Activated CD8-positive, alpha-beta memory T cell treated with anti-CD3 and anti-CD28 coated beads for 36 hours (primary cell): ENCODE measurements around the gene SRGAP1. TPM values are rescaled to one million over a fixed set of nuclear protein-coding genes. Genes with fewer than 3 reads are reported as not detected.

Source experiments
- CTCF ChIA-PET: fragments of 350-600 bp; sonication (Branson Sonifier 250); formaldehyde crosslinking; loops from one replicate; lab custom pipeline; 2021; ENCODE audit warnings: antibody characterized with exemption; lab: Charles Lee
- POLR2A ChIA-PET: fragments of 350-600 bp; sonication (Branson Sonifier 250); formaldehyde crosslinking; loops from one replicate; lab custom pipeline; 2021; ENCODE audit warnings: antibody characterized with exemption; lab: Charles Lee
- total RNA-seq, 2 experiments: library from RNA; stranded (reverse); gene quantifications; one replicate each; pipeline ENCODE4 v1.2.3, GENCODE V29; 2021

Gene SRGAP1
- total RNA-seq, 2 experiments from 2014 or later: 0.46 to 0.69 TPM

DNA sequence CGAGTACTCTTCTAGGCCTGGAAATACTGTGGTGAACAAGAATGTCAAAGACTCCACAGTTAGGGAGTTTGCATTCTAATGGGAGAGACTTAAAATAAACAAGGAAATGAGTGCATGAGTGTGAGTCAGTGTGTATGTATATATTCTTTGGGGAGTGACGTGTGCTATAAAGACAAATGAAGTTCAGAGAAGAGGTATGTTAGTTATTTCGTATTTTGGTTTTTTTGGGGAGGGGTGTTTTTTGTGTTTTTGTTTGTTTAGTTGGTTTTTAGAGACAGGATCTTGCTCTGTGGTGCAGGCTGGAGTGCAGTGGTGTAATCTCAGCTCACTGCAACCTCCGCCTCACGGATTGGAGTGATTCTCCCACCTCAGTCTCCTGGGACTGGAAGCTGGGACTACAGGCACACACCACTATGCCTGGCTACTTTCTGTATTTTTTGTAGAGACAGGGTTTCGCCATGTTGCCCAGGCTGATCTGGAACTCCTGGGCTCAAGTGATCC is 74.3 kb downstream of the SRGAP1 start:
- CTCF ChIA-PET: no interaction called here
- POLR2A ChIA-PET: no interaction called here

DNA sequence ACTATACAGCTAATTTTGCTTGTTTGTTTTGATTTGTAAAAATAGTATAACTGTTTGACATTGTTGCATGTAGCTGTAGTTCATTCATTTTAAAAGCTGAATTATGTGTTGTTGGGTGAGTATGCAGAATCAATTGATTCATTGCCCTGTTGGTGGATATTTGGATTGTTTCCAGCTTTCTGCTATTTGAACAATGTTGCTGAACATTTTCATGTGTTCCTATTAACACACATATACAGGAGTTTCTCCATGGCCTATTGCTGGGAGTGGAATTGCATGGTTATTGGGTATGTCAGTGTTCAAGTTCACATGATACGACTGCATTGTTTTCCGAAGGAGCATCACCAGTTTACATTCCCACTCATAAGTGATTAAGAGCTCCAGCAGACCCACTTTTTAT is 75.3 kb downstream of the SRGAP1 start:
- CTCF ChIA-PET: no interaction called here
- POLR2A ChIA-PET: no interaction called here

DNA sequence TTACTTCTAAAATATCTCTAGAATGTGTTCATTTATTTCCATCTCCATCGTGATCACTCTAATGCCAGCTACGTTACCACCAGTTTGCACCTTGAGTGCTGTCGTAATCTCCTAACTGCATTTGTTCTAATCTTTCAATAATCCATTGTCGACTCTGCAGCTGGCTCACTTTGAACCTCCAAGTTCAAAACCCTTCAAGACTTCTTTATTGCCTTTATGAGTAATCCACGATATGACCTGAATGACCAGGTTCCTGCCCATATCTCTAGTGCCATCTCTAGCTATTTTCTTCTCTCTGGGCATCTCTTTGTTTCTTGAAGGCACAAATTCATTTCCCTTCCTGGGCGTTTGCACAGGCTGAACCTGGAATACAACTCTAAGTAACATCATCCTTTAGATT is 76.7 kb downstream of the SRGAP1 start:
- POLR2A ChIA-PET: no interaction called here
- CTCF ChIA-PET: no interaction called here

DNA sequence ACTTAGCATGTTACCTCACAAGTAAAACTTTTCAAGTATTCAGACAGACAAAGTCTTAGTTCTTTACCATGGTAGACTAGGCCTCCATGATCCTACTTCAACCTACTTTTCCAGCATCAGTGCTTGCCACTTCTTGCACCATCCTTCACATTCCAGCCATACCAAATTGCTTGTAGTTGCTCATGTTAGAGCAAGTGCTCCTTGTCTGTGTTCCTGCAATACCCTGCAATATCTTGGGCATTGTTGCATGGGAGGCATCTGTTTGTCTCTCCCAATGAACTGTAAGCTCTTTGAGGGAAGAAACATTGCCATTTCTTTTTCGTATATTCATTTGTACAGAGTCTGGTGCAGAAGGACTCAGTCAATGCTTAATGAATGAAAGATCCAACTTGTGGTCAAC is 78.0 kb downstream of the SRGAP1 start:
- POLR2A ChIA-PET: no interaction called here
- CTCF ChIA-PET: no interaction called here

DNA sequence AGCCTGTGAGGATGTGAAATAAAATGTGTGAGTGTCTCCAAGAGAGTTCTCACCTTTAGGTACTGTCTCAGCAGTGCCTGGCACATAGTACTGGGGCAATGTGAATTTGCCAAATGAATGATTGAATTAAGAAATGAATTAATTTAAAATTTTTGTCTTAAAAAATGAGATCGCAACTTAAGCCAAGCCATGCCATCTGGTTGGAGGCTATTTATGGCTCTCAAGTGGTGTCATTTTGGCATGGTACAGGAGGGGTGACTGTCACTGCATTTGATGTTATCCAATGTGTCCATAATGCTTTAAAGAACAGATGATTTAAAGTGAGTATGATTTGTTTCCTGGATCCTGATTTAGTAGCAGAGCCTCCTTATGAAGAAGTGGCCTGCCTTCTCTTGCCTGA is 80.3 kb downstream of the SRGAP1 start:
- POLR2A ChIA-PET: no interaction called here
- CTCF ChIA-PET: no interaction called here

DNA sequence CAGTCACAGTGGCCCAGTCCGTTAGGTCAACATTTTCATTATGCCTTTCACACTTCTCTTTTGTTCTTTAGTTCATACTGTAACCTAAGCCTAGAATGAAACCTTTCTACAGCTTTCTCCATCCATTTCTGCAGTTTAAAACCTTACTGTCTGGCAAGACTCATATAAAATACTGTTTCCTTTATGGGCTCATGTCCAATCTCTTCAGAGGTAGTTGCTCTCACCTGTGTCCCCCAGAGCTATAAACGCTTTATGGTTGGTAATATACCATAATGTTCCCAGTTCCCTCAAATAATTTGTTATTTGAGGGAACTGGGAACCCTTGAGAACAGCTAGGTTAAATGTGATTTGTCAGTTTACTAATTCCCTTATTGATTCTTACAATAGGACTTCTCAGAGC is 83.0 kb downstream of the SRGAP1 start:
- ChIA-PET CTCF (no interaction called here), POLR2A (no interaction called here)

DNA sequence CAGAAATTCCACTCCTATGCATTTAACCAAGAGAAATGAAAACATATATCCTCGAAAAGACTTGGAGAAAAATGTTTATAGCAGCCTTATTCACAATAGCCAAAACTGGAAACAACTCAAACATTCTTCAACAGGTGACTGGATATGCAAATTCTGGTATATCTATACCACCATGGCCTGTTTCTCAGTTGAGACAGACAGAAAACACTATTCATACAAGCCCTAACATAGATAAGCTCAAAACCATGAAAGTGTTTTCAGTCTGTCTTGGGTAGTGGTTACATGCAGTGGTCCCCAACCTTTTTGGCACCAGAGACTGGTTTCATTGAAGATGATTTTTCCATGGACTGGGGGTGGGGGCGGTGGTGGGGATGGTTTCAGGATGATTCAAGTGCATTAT is 83.8 kb downstream of the SRGAP1 start:
- ChIA-PET POLR2A (no interaction called here), CTCF (no interaction called here)

DNA sequence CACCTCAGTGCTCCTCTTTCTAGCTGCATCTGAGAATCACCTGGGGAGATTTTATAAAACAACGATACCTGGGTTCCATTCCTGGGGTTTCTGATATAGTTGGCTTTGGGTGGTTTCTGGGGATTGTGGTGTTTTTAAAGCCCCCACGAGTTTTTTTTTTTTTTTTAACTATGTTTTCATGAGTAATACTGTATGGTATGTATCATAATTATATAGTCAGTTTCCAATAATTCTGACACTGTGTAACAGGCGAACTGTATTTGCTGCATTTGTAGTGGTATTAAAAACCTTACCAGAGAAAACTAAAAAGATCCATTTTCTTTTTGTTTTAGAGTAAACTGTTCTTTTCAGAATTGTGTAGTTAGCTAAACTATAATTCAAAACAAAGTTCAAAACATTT is 84.9 kb downstream of the SRGAP1 start:
- ChIA-PET POLR2A (no interaction called here), CTCF (no interaction called here)

DNA sequence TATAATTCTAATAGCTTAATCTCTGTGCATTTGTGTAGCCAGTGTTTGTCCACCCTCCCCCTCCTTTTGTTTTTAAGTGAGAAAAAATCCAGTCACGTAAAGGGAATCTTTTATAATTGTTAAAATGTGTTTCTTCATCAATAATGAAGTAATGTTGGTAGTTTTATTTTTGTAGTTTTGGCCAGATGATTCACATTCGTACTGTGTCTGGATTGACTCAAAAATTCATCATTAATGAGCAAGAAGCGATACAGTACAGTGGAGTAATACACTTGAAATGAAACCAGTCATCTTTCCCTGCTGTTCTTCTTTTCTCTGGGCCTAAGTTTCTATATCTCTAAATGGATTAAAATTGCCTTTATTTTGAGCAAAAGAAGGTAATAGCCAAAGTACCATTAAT is 86.5 kb downstream of the SRGAP1 start:
- POLR2A ChIA-PET: no interaction called here
- CTCF ChIA-PET: no interaction called here

DNA sequence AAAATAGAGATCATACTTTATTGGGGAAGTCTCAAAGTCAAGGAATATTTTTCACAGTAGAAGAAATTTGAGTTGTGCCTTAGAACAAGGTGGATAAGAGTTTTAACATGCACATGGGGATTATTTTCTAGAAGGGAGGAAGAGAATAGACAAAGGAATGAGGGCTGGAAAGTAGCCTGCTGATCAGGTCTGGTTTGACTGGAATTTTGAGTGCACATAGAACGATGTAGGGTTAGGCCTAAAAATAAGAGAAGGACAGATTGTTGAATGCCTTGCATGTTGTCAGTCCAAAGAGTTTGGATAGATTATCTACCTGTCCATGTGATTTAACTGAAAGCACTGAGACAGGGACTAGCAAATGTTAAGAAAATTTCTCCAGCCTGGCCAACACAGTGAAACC is 87.2 kb downstream of the SRGAP1 start:
- POLR2A ChIA-PET: no interaction called here
- CTCF ChIA-PET: no interaction called here

DNA sequence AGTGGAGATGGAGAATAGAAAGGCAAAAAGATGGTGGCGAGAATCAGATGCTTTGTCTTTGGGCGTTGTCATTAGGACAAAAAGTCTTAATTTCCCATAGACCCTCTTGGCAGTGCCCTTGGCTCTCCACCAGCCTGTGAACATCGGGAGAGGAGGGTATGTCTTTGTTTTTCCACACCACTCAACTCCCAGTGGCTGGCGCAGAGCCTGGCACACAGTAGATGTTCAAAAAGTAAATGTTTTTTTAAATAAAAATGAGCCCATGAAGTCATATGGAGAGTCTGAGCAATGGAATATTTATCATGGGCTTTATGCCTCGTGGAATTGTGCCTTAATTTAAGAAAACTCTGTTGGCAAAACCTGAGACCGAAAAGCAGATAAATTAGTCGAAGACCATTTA is 90.4 kb downstream of the SRGAP1 start:
- ChIA-PET POLR2A (no interaction called here), CTCF (no interaction called here)

DNA sequence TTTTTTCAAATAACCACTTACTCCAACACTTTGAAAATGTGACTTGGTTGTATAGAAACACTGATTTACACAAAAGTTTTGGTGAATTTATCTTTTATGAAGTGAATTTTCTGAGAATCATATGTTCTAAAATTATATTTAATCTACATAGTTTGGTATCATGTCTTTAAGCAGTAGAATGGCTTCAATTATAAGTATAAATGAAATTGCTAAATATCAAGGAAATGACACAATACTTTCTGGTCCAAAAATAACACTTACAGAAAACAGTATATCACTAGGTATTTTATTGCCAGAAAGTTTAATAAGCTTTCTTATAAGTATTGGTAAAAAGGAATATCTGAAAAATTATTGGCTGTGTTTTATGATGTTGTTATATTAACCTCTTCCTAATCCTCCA is 90.9 kb downstream of the SRGAP1 start:
- POLR2A ChIA-PET: no interaction called here
- CTCF ChIA-PET: no interaction called here

DNA sequence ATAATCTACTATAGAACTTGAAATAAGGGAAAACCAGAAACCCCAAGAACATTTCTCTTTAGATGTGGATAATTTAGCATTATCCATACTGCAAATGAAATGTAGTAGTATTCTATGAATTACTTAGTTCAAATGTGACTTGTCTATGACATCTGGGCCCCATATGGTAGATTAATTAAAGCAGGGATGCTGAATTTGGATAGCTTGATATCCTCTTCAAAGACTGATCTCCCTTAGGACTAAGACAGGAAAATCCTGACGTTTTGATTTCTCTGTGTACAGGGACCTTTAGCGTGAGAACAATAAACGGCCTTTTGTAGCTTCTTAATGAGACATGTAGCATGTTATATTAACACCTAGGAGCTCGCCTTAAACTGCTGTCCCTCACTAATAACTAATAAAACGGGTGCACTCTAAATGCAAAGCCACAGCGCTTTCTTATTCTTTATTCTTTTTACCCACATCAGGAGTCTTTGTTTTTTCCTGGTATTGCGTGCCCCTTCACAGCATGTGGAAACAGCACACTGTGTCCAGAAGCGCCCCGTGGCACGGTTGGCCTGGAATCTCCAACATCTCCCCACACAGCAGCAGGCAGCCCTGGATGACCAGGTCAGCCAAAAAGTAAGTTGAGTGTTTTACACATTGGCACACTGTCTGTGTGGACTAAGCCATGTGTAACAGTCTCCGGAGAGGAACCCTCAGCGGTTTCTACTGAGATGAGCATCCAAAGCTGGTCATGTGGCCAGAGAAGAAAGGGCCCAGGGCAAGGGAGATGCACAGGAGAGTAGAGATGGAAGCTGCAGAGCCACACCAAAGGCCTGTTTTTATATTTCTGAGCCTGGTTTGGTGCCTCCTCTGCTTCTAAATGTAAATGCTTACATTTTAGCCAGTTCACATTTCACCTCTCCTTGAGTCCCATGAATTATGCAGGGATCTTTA is 93.1 kb downstream of the SRGAP1 start:
- ChIA-PET POLR2A (no interaction called here), CTCF (no interaction called here)

DNA sequence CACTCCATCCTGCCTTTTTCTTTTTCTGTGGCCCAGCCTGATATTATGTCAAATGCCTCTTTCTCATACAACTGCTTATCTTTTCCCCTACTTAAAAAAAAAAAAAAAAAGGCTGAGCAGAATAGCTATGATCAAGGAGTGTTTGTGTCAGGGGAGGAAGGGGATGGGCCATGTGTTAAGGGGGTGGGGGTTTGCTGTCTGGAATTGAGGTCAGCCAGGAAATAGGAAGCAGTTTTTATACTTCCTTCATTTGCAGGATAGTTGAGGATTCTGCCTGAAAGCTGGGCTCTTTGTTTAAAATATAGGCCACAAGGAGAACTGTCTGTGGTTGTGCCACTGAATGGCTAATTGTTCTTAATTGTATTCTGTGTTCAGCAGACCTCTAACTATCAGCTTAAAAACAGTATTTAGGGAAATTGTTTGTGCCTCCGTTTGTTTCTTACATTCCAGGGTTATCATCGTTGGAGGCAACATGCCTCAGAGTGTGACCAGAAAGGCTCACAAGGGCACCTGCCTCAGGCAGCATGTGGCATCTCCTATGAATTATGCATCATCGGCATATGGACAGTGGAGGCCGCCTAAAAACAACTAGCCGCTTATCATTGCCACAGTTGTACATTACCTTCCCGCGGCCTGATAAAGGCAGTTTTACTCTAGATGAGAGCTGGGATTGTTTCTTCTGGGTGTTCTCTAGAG is 96.0 kb downstream of the SRGAP1 start:
- ChIA-PET POLR2A (no interaction called here), CTCF (no interaction called here)

DNA sequence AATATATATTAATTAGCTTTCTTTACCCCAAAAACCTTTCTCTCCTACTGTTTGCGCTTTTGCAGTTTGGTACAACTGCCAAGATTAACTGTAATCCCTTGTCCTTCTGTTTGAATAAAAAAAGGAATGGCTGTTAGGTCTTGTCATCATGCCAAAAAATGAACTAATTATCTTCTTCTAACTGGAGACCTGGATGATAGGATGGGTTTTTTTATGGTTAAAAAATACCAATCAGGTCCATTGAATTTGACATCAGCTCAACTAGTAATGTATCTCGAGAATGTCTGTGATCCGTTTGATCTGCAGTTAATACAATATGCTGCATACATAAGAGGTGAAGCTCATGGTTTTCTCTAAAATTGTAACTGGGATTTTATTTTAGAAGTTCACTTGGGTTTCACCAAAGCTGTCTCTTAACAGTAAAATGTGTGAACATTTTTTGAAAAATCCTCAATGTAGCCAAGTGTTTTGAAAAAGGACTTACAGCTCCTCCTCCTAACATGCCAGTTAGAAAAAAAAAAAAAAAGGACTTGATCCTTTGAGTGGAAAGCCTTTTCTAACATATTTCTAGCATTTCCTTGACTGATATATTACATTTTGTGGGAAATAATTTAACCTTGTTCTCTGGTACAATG is 96.8 kb downstream of the SRGAP1 start:
- POLR2A ChIA-PET: no interaction called here
- CTCF ChIA-PET: no interaction called here

DNA sequence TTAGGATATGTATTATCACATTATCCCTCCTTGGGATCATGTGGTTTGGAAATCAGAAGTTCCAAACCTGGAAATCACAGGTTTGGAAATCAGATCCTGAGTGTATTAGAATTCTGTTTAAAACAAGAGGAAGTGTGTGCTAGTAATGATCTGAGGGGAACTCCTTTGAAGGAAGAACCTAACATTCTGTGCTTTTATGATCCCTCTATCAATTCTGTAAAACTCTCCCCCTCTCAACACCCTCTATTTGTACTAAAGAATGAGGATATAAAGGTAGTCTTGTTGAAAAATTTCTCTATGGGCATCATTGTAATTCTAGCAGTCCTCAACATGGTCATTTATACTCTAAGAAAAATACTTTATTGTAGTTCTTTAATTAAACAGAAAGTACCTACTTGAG is 97.4 kb downstream of the SRGAP1 start:
- ChIA-PET POLR2A (no interaction called here), CTCF (no interaction called here)

DNA sequence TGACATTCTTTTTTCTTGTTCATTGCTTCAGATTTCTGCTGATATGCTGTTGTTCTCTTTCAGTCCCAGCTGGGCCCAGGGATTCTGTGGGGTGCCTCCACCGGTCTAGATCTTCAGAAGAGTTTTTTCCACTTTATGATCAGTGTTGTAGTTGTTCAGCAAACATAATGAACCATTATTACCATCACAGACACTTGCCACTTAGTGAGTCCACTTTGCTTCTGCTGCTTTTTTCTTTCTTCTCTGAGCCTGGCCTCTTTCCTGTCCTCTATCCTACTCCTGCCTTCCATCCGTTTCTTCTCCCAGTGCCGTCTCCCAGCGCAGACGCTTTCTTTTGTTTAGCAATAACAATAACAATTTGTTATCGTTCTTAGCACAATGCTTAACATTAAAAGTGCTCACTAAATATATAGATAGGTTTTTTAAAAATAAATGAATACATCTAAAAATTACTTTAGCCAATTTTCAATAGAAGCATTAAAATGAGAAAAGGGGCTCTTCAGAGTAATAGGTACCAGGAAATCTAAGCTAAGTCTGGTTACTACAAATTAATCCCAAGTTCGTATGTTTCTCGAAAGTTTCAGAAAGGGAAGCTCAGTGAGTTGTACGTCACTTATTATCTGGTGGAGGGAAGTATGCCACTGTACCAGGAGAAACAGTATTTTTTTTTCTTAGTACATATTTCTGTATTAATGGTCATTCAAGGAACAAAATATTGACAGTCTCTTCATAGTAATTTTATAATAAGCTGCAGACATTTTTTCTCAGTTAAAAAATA is 98.2 kb downstream of the SRGAP1 start:
- CTCF ChIA-PET: no interaction called here
- POLR2A ChIA-PET: no interaction called here

DNA sequence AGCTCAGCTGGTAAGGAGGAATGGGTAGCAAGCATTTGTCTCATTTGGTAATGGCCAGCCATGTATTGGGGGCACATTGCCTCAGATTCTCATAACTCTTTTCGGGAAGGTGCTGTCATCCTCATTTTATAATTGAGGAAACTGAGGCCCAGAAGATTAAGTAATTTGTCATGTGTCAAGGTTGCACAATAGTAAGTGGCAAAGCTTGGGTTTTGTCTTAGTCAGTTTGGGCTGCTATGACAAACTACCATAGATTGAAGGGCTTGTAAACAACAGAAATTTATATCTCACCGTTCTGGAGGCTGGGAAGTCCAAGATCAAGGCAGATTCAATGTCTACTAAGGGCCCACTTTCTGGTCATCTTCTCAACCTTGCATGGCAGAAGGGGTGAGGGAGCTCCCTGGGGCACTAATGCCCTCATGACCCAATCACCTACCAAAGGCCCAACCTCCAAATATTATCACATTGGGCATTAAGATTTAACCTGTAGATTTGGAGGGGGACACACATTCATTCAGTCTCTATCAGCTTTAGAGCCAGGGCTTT is 99.6 kb downstream of the SRGAP1 start:
- ChIA-PET POLR2A (no interaction called here), CTCF (no interaction called here)

DNA sequence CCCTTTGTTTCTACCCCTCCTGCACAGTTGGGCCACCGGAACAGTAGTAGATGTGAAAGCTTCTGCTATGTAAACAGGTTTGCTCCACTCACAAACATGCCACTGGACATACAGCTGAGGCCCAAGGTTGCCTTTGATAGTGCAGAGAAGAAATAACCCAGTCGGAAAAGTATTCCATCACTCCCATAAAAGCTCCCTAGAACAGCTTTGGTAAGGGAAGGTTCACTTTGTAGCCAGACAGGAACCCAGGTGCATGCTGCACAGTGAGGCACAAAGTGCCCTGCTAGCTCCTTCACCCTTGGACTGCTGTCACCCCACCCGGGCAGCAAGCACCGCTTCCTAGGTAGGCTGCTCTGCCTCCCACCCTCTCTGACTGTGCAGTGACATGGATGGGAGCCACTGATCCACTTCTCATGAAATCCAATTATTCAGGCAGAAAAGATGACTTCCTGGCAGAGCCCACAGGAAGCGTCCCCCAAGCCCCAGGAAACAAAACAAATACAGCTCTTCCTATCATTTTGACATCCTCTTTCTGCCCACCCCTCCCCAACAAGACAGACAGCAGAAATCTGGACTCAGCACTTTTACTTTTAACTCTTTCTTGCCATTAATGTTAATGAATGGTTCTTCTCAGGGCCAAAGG is 100.2 kb downstream of the SRGAP1 start:
- POLR2A ChIA-PET: no interaction called here
- CTCF ChIA-PET: no interaction called here
